MCF 10A (cell line): ENCODE measurements around the gene ACTR1B. TPM values are rescaled to one million over a fixed set of nuclear protein-coding genes. Genes with fewer than 3 reads are reported as not detected.

Source experiments
- BruUV-seq: library from RNA; stranded (reverse); fragments of 400-500 nt; replicated peaks from 2 replicates; lab custom pipeline; 2021; lab: Mats Ljungman, UMichigan
- CTCF ChIA-PET: fragments of 300-600 bp; sonication (Branson Sonifier 250); formaldehyde crosslinking; extraction: SDS; loops from one replicate; lab custom pipeline; 2021; ENCODE audit warnings: antibody characterized with exemption, inconsistent platforms; lab: Yijun Ruan, JAX
- POLR2A ChIA-PET: fragments of 300-600, 350-650 bp; sonication (Branson Sonifier 250); formaldehyde crosslinking; extraction: SDS; loops from one replicate; lab custom pipeline; 2020; ENCODE audit warnings: antibody characterized with exemption, inconsistent platforms; lab: Yijun Ruan, JAX
- DNase-seq: peaks from one replicate; pipeline ENCODE4 v3.0.0-alpha.2; 2018; ENCODE audit not compliant: unreplicated experiment
- H3K27ac Mint-ChIP-seq: one replicate; pipeline ENCODE4 v1.8.0; 2022; ENCODE audit warnings: mild to moderate bottlenecking, low read depth, mixed read lengths; ENCODE audit not compliant: unreplicated experiment
- H3K27me3 Mint-ChIP-seq: one replicate; pipeline ENCODE4 v1.8.0; 2022; ENCODE audit warnings: mixed read lengths; ENCODE audit not compliant: insufficient read depth, unreplicated experiment
- H3K36me3 Mint-ChIP-seq: one replicate; pipeline ENCODE4 v1.8.0; 2022; ENCODE audit warnings: mild to moderate bottlenecking, moderate library complexity, mixed read lengths; ENCODE audit not compliant: insufficient read depth, unreplicated experiment
- H3K4me1 Mint-ChIP-seq: one replicate; pipeline ENCODE4 v1.8.0; 2022; ENCODE audit warnings: mixed read lengths; ENCODE audit not compliant: insufficient read depth, unreplicated experiment
- H3K4me3 Mint-ChIP-seq: one replicate; pipeline ENCODE4 v1.8.0; 2022; ENCODE audit warnings: mild to moderate bottlenecking, moderate library complexity, mixed read lengths; ENCODE audit not compliant: unreplicated experiment
- H3K9me3 Mint-ChIP-seq: one replicate; pipeline ENCODE4 v1.8.0; 2022; ENCODE audit warnings: mixed read lengths; ENCODE audit not compliant: unreplicated experiment
- intact Hi-C: fragments of 100-400 bp; cut with micrococcal nuclease; formaldehyde crosslinking; loops from 2 replicates; pipeline ENCODE4 v1.14.1; 2022
- total RNA-seq: library from RNA; stranded (reverse); gene quantifications from 2 replicates; pipeline ENCODE4 v1.2.3, GENCODE V29; 2022
- TF ChIP-seq, protein P1 (sequence below): fragments of 200-600 bp; IDR thresholded peaks from one replicate; pipeline ENCODE4 v1.8.0; 2022; ENCODE audit warnings: antibody characterized with exemption, mild to moderate bottlenecking; ENCODE audit not compliant: unreplicated experiment

ACTR1B gene
- total RNA-seq, 1 experiment from 2014 or later: 63.7 TPM

DNA sequence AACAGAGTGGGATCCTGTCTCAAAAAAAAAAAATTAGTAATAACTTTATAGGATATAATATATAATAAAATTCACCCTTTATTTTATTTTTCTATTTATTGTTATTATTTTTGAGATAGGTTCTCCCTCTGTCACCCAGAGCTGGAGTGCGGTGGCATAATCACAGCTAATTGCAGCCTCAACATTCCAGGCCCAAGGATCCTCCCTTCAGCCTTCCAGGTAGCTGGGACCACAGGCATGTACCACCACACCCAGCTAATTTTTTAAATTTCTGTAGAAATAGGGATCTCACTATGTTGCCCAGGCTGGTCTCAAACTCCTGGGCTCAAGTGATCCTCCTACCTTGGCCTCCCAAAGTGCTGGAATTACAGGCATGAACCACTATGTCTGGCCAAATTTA is 6.6 kb upstream of the ACTR1B start:
- no peaks in the 10 kb centered on the region for H3K9me3 Mint-ChIP-seq
- no peak overlapping the region for H3K27ac Mint-ChIP-seq
- DNase-seq: no peak
- TF ChIP-seq, protein P1, sequence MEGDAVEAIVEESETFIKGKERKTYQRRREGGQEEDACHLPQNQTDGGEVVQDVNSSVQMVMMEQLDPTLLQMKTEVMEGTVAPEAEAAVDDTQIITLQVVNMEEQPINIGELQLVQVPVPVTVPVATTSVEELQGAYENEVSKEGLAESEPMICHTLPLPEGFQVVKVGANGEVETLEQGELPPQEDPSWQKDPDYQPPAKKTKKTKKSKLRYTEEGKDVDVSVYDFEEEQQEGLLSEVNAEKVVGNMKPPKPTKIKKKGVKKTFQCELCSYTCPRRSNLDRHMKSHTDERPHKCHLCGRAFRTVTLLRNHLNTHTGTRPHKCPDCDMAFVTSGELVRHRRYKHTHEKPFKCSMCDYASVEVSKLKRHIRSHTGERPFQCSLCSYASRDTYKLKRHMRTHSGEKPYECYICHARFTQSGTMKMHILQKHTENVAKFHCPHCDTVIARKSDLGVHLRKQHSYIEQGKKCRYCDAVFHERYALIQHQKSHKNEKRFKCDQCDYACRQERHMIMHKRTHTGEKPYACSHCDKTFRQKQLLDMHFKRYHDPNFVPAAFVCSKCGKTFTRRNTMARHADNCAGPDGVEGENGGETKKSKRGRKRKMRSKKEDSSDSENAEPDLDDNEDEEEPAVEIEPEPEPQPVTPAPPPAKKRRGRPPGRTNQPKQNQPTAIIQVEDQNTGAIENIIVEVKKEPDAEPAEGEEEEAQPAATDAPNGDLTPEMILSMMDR: no peak
- CTCF ChIA-PET: interaction anchor here (0.6 to 1.0 kb wide), 4 partner anchors 25 to 152 kb away, joined by 3 read pairs; no protein-coding TSS in a partner anchor
- intact Hi-C loops: no loop called here
- no peak overlapping the region for H3K4me3 Mint-ChIP-seq
- no peaks in the 10 kb centered on the region for H3K27me3 Mint-ChIP-seq
- H3K4me1 Mint-ChIP-seq: no peaks in the 10 kb centered on the region
- BruUV-seq: no TSS peak
- POLR2A ChIA-PET: interaction anchor here (0.6 to 1.4 kb wide), 2 partner anchors 24 to 1286 kb away, joined by 3 to 6 read pairs; partner anchors contain the start of gene COX5B
- no peaks in the 10 kb centered on the region for H3K36me3 Mint-ChIP-seq

DNA sequence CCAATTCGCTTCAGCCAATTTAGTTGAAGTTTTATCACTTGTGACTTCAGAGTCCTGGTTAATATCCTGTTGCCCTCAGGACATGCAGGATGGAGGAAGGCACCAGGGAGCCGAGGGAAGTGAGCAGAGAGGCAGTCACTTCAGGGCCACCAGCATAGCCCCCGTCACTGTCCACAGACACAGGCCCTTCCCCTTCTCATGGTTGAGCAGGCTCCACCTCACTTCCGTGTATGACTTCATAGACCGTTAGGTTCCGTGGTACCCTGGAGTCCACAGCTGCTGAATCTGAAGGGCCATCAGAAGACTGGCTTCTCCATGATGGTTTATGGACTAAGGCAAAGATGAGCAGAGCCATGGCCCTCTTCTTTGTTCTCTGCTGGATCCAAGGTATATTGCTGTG is 5.6 kb upstream of the ACTR1B start, which contains the start of gene C2orf92:
Gene C2orf92, plus strand, starts transcription at position 266 of the 400 bp plus-strand sequence. Its CDS starts 76 bp downstream, at position 342.
- BruUV-seq: no TSS peak
- no peak for DNase-seq
- ChIA-PET POLR2A (interaction anchor here (1.4 kb wide), 1 partner anchor 23 kb away, joined by 6 read pairs; the partner anchor contains the start of gene COX5B), CTCF (interaction anchor here (1.0 kb wide), 1 partner anchor 79 kb away, joined by 3 read pairs; no protein-coding TSS in a partner anchor)
- TF ChIP-seq, protein P1: no peak
- no peak within 1 kb of the TSS for H3K4me3 Mint-ChIP-seq
- no peak within 1 kb of the TSS for H3K27ac Mint-ChIP-seq
- no peaks in the 10 kb centered on the region for H3K9me3 Mint-ChIP-seq
- intact Hi-C loops: no loop called here
- no peaks in the 10 kb centered on the region for H3K27me3 Mint-ChIP-seq
- no peaks in the 10 kb centered on the region for H3K4me1 Mint-ChIP-seq
- no peaks in the 10 kb centered on the region for H3K36me3 Mint-ChIP-seq

DNA sequence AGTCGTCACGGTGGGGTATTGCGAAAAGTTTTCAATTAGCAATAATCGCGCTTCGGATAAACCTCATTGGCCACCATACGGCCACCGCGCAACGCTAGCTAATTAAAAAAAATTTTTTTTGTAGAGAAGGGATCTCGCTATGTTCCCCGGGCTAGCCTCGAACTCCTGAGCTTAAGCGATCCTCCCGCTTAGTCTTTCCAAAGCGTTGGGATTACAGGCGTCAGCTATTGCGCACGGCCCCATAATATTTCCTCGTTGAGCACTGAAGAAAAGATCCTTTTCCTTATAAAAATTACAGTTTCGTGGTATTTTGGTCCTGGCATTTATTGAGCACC is 759 bp upstream of the ACTR1B start:
- no peaks in the 10 kb centered on the region for H3K27me3 Mint-ChIP-seq
- H3K27ac Mint-ChIP-seq: peak overlapping the region; percentile 93
- H3K4me3 Mint-ChIP-seq: peak overlapping the region; percentile 88
- ChIA-PET CTCF (interaction anchor here (0.7 to 5.3 kb wide), 10 partner anchors 8 to 888 kb away, joined by 3 to 65 read pairs (median 5); partner anchors contain the start of gene COX5B), POLR2A (interaction anchor here (0.7 to 5.0 kb wide), 12 partner anchors 10 to 485 kb away, joined by 3 to 150 read pairs (median 4); partner anchors contain the start of genes ANKRD36B and COX5B)
- peaks cover 9% of the 10 kb centered on the region for H3K4me1 Mint-ChIP-seq
- DNase-seq: no peak
- TSS peak; percentile 88 for BruUV-seq
- intact Hi-C loops: loop anchor here (1.0 kb wide), 2 partner anchors 29 to 33 kb away; no protein-coding TSS in a partner anchor
- H3K9me3 Mint-ChIP-seq: no peaks in the 10 kb centered on the region
- H3K36me3 Mint-ChIP-seq: peaks cover 7% of the 10 kb centered on the region
- TF ChIP-seq, protein P1: no peak

DNA sequence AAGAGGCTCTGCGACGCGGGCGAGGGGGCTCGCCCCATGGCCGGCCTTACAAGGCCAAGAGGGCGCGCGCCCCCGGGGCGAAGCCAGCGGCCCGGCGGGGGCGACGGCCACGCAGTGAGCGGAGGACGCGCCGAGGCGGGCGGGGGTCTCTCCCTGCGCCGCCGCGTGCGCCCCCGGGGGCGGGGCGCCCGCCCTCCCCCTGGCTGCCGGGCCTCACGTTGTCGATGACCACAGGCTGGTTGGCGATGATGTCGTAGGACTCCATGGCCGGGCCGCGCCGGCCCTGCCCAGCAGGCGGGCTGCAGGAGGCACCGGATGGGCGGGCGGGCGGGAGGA is 250 bp downstream of the ACTR1B start:
- Mint-ChIP-seq H3K36me3 (peaks cover 9% of the 10 kb centered on the region), H3K27me3 (no peaks in the 10 kb centered on the region), H3K4me3 (peak overlapping the region; percentile 88), H3K9me3 (no peaks in the 10 kb centered on the region), H3K27ac (peak overlapping the region; percentile 93), H3K4me1 (peaks cover 9% of the 10 kb centered on the region)
- DNase-seq: no peak
- ChIA-PET POLR2A (interaction anchor here (1.1 to 5.0 kb wide), 6 partner anchors 12 to 73 kb away, joined by 6 to 150 read pairs (median 22); partner anchors contain the start of genes ANKRD36B and COX5B), CTCF (interaction anchor here (0.6 to 5.3 kb wide), 6 partner anchors 9 to 143 kb away, joined by 3 to 65 read pairs (median 4); partner anchors contain the start of gene COX5B)
- intact Hi-C loops: no loop called here
- no TSS peak for BruUV-seq
- TF ChIP-seq, protein P1: no peak
